IMR-90 (cell line): ENCODE data around the gene ICAM2.

Source experiments
- BHLHE40 ChIP-seq: fragments of 150-350 bp; IDR thresholded peaks from 2 replicates; pipeline ENCODE4 v1.6.1; 2016; ENCODE audit warnings: mild to moderate bottlenecking, low read depth, low read length
- CEBPB ChIP-seq: IDR thresholded peaks from 2 replicates; pipeline ENCODE4 v1.6.1; 2012; ENCODE audit warnings: low read depth, low read length, improper control_type of control experiment
- CTCF ChIP-seq: conservative IDR thresholded peaks from 2 replicates; pipeline ENCODE4 v1.5.1; 2012; ENCODE audit warnings: mild to moderate bottlenecking, low read depth, low read length, improper control_type of control experiment
- FOS ChIP-seq: fragments of 150-350 bp; IDR thresholded peaks from 2 replicates; pipeline ENCODE4 v1.6.1; 2016; ENCODE audit warnings: low read depth, low read length
- MAFK ChIP-seq: IDR thresholded peaks from 2 replicates; pipeline ENCODE4 v1.6.1; 2012; ENCODE audit warnings: low read depth, low read length, improper control_type of control experiment
- MAZ ChIP-seq: IDR thresholded peaks from 2 replicates; pipeline ENCODE4 v1.6.1; 2012; ENCODE audit warnings: low read depth, mild to moderate bottlenecking, low read length, improper control_type of control experiment, moderate library complexity, borderline replicate concordance
- MXI1 ChIP-seq: IDR thresholded peaks from 2 replicates; pipeline ENCODE4 v1.6.1; 2012; ENCODE audit warnings: low read depth, mild to moderate bottlenecking, low read length, moderate library complexity, borderline replicate concordance
- NFE2L2 ChIP-seq: fragments of 150-350 bp; IDR thresholded peaks from 2 replicates; pipeline ENCODE4 v1.6.1; 2016; ENCODE audit warnings: low read depth, mild to moderate bottlenecking, low read length
- POLR2A ChIP-seq: IDR thresholded peaks from 2 replicates; pipeline ENCODE4 v1.6.1; 2012; ENCODE audit warnings: mild to moderate bottlenecking, low read depth, low read length
- RAD21 ChIP-seq: IDR thresholded peaks from 2 replicates; pipeline ENCODE4 v1.6.1; 2012; ENCODE audit warnings: low read length, improper control_type of control experiment
- RCOR1 ChIP-seq: IDR thresholded peaks from 2 replicates; pipeline ENCODE4 v1.6.1; 2012; ENCODE audit warnings: mild to moderate bottlenecking, low read length, improper control_type of control experiment; ENCODE audit not compliant: insufficient replicate concordance
- RFX5 ChIP-seq: IDR thresholded peaks from 2 replicates; pipeline ENCODE4 v1.8.0; 2012; ENCODE audit warnings: low read depth, mild to moderate bottlenecking, low read length, moderate library complexity
- SMC3 ChIP-seq: fragments of 150-350 bp; IDR thresholded peaks from 2 replicates; pipeline ENCODE4 v1.6.1; 2016; ENCODE audit warnings: low read depth, mild to moderate bottlenecking, antibody characterized with exemption, low read length, moderate library complexity
- USF2 ChIP-seq: fragments of 150-350 bp; IDR thresholded peaks from 2 replicates; pipeline ENCODE4 v1.6.1; 2017; ENCODE audit warnings: mild to moderate bottlenecking, antibody characterized with exemption, low read length, low read depth

- TF ChIP-seq CTCF (peak; percentile 43), POLR2A (no peak), MXI1 (no peak), SMC3 (peak; percentile 60), RAD21 (peak; percentile 57), RFX5 (no peak), MAZ (no peak), BHLHE40 (no peak), FOS (no peak), MAFK (no peak), USF2 (no peak), CEBPB (no peak), NFE2L2 (no peak), RCOR1 (no peak)
Observed at GRCh38 chr17:64063766-64064224, 43.4 kb upstream of the ICAM2 start.
